A673 (cell line): ENCODE measurements around the gene SNX8. TPM values are rescaled to one million over a fixed set of nuclear protein-coding genes. Genes with fewer than 3 reads are reported as not detected.

Experiments used
- BruUV-seq: library from RNA; stranded (reverse); fragments of 400-500 nt; replicated peaks from 2 replicates; lab custom pipeline; 2021; lab: Mats Ljungman, UMichigan
- CTCF ChIA-PET: fragments of 300-600 bp; sonication (Branson Sonifier 250); formaldehyde crosslinking; loops from one replicate; lab custom pipeline; 2022; ENCODE audit warnings: antibody characterized with exemption; lab: Charles Lee
- POLR2A ChIA-PET: fragments of 300-600 bp; sonication (Branson Sonifier 250); formaldehyde crosslinking; loops from one replicate; lab custom pipeline; 2022; ENCODE audit warnings: antibody characterized with exemption; ENCODE audit not compliant: low non-redundant PET; lab: Charles Lee
- DNase-seq: peaks from one replicate; pipeline ENCODE4 v3.0.0-alpha.2; 2015; ENCODE audit warnings: low spot score
- H3K27ac ChIP-seq: fragments of 200-600 bp; sonication (generic); 2 replicates; pipeline ENCODE4 v1.5.1; 2016; ENCODE audit warnings: mixed run types, low read depth, mild to moderate bottlenecking, mixed read lengths, antibody characterized with exemption, low read length; ENCODE audit not compliant: poor library complexity, severe bottlenecking
- H3K27me3 ChIP-seq: fragments of 200-600 bp; sonication (generic); replicated peaks from 2 replicates; pipeline ENCODE4 v1.6.1; 2017; ENCODE audit warnings: mixed run types, low read depth, mild to moderate bottlenecking, mixed read lengths, antibody characterized with exemption, low read length; ENCODE audit not compliant: insufficient read depth, poor library complexity
- H3K36me3 ChIP-seq: fragments of 200-600 bp; sonication (generic); 2 replicates; pipeline ENCODE4 v1.6.1; 2016; ENCODE audit warnings: mixed run types, mild to moderate bottlenecking, mixed read lengths, antibody characterized with exemption, low read length; ENCODE audit not compliant: insufficient read depth, poor library complexity, severe bottlenecking
- H3K4me1 ChIP-seq: fragments of 200-600 bp; sonication (generic); 2 replicates; pipeline ENCODE4 v1.6.1; 2017; ENCODE audit warnings: mixed run types, mild to moderate bottlenecking, mixed read lengths, antibody characterized with exemption, low read length; ENCODE audit not compliant: insufficient read depth, poor library complexity, severe bottlenecking
- H3K4me3 ChIP-seq: fragments of 200-600 bp; sonication (generic); 2 replicates; pipeline ENCODE4 v1.5.1; 2016; ENCODE audit warnings: low read depth, mixed run types, mild to moderate bottlenecking, mixed read lengths, low read length; ENCODE audit not compliant: poor library complexity, severe bottlenecking
- H3K9me3 ChIP-seq: fragments of 200-600 bp; sonication (generic); 2 replicates; pipeline ENCODE4 v1.6.1; 2016; ENCODE audit warnings: mixed run types, low read depth, mild to moderate bottlenecking, mixed read lengths, antibody characterized with exemption, low read length; ENCODE audit not compliant: poor library complexity, severe bottlenecking
- CTCF ChIP-seq: fragments of 300-800, 200-600 bp; sonication (generic); conservative IDR thresholded peaks from 2 replicates; pipeline ENCODE4 v1.5.1; 2017; ENCODE audit warnings: low read depth, mild to moderate bottlenecking, antibody characterized with exemption, low read length, moderate library complexity, mixed read lengths
- EZH2 ChIP-seq: fragments of 200-600 bp; sonication (generic); IDR thresholded peaks from 2 replicates; pipeline ENCODE4 v1.6.1; 2017; ENCODE audit warnings: borderline replicate concordance, low read depth, mild to moderate bottlenecking, mixed read lengths, antibody characterized with exemption, low read length; ENCODE audit not compliant: poor library complexity, severe bottlenecking
- intact Hi-C: fragments of 100-400 bp; cut with micrococcal nuclease; formaldehyde crosslinking; loops from one replicate; pipeline ENCODE4 v1.10.0; 2022; ENCODE audit not compliant: unreplicated experiment
- total RNA-seq: library from RNA; stranded (reverse); gene quantifications from 2 replicates; pipeline ENCODE4 v1.2.3, GENCODE V29; 2021

The SNX8 gene
- total RNA-seq, 1 experiment from 2014 or later, result 42.9 TPM

- Histone ChIP-seq H3K27ac (no peak overlapping the region), H3K36me3 (peaks cover 42% of the 10 kb centered on the region), H3K4me3 (no peak overlapping the region), H3K27me3 (no peaks in the 10 kb centered on the region), H3K9me3 (no peaks in the 10 kb centered on the region), H3K4me1 (no peaks in the 10 kb centered on the region)
- TF ChIP-seq CTCF (no peak), EZH2 (no peak)
- CTCF ChIA-PET, result no interaction called here
- intact Hi-C loops, result no loop called here
- BruUV-seq, result no TSS peak
- DNase-seq, result no peak
- POLR2A ChIA-PET, result no interaction called here
These were observed 90.9 kb downstream of the SNX8 start for GRCh38 chr7:2223321-2223720.

- H3K27ac ChIP-seq, result no peak overlapping the region
- TF ChIP-seq EZH2 (no peak), CTCF (no peak)
- no peaks in the 10 kb centered on the region for H3K27me3 ChIP-seq
- BruUV-seq, result no TSS peak
- POLR2A ChIA-PET, result no interaction called here
- H3K4me3 ChIP-seq, result no peak overlapping the region
- peaks cover 41% of the 10 kb centered on the region for H3K36me3 ChIP-seq
- DNase-seq, result no peak
- intact Hi-C loops, result no loop called here
- H3K9me3 ChIP-seq, result no peaks in the 10 kb centered on the region
- H3K4me1 ChIP-seq, result no peaks in the 10 kb centered on the region
- CTCF ChIA-PET, result interaction anchor here (0.7 kb wide), 1 partner anchor 209 kb away, joined by 4 read pairs; no protein-coding TSS in a partner anchor
These were observed 91.7 kb downstream of the SNX8 start for GRCh38 chr7:2222516-2222915.

- no peak overlapping the region for H3K4me3 ChIP-seq
- no peaks in the 10 kb centered on the region for H3K27me3 ChIP-seq
- H3K36me3 ChIP-seq, result peaks cover 51% of the 10 kb centered on the region
- ChIA-PET POLR2A (no interaction called here), CTCF (interaction anchor here (1.0 kb wide), 1 partner anchor 11 kb away, joined by 4 read pairs; no protein-coding TSS in a partner anchor)
- no peak for DNase-seq
- TF ChIP-seq EZH2 (no peak), CTCF (no peak)
- H3K27ac ChIP-seq, result no peak overlapping the region
- BruUV-seq, result no TSS peak
- no peaks in the 10 kb centered on the region for H3K9me3 ChIP-seq
- no peaks in the 10 kb centered on the region for H3K4me1 ChIP-seq
- intact Hi-C loops, result no loop called here
These were observed 93.3 kb downstream of the SNX8 start for GRCh38 chr7:2220954-2221353.
